Measurements from ENCODE around the gene CUTA. TPM values are rescaled to one million over a fixed set of nuclear protein-coding genes. Genes with fewer than 3 reads are reported as not detected.

Gene CUTA
- polyA plus RNA-seq, 1 donor from 2014 or later, result 343 TPM

DNA sequence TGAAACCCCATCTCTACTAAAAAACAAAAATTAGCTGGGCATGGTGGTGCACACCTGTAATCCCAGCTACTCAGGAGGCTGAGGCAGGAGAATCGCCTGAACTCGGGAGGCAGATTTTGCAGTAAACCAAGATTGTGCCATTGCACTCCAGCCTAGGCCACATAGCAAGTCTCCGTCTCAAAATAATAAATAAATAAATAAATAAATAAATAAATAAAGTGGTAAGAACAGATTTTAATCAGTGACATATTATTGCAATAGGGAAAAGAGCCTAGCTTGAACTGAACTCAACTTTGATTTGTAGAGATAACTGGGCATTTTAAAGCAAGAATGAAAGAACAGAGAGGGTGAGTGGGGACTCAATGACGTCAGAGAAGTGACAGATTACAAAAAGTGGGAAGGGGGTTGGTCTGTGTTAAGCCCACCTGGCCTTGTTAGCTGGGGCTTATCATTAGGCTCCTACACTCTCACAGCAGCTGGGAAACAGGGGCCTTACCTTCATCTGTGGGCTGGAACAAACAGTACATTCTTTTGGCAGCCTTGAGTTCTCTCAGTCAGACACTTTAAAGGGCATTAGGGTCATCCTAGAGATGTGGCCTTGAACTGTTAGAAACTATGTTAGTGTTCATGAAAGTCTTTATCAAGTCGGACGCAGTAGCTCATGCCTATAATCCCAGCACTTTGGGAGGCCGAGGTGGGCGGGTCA lies 50.7 kb downstream of the CUTA start:
- H3K79me2 ChIP-seq (replicated peaks; ENCODE audit: insufficient read depth, low read length), result no peaks in the 10 kb centered on the region
- H3K9me2 ChIP-seq (ENCODE audit: insufficient read depth, low read length), result no peaks in the 10 kb centered on the region
- no peak overlapping the region for H3K4me2 ChIP-seq (ENCODE audit: low read length)
- TF ChIP-seq TAF1 (IDR thresholded peaks at IDR 0.05; ENCODE audit: low read depth), result no peak
- TF ChIP-seq RAD21 (conservative IDR thresholded peaks at IDR 0.05), result no peak
- no peak for TF ChIP-seq EZH2 (IDR thresholded peaks at IDR 0.05; ENCODE audit: borderline replicate concordance, insufficient read depth, low read length, poor library complexity, severe bottlenecking)
- TF ChIP-seq, protein P1, sequence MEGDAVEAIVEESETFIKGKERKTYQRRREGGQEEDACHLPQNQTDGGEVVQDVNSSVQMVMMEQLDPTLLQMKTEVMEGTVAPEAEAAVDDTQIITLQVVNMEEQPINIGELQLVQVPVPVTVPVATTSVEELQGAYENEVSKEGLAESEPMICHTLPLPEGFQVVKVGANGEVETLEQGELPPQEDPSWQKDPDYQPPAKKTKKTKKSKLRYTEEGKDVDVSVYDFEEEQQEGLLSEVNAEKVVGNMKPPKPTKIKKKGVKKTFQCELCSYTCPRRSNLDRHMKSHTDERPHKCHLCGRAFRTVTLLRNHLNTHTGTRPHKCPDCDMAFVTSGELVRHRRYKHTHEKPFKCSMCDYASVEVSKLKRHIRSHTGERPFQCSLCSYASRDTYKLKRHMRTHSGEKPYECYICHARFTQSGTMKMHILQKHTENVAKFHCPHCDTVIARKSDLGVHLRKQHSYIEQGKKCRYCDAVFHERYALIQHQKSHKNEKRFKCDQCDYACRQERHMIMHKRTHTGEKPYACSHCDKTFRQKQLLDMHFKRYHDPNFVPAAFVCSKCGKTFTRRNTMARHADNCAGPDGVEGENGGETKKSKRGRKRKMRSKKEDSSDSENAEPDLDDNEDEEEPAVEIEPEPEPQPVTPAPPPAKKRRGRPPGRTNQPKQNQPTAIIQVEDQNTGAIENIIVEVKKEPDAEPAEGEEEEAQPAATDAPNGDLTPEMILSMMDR (IDR thresholded peaks at IDR 0.05; ENCODE audit: poor library complexity, severe bottlenecking), result no peak
- no peak for TF ChIP-seq MXI1 (conservative IDR thresholded peaks at IDR 0.05; ENCODE audit: poor library complexity, severe bottlenecking)
- TF ChIP-seq EP300 (conservative IDR thresholded peaks at IDR 0.05; ENCODE audit: poor library complexity, severe bottlenecking), result no peak
- TF ChIP-seq SMC3 (conservative IDR thresholded peaks at IDR 0.05; ENCODE audit: poor library complexity), result no peak
- TF ChIP-seq POLR2AphosphoS5 (IDR thresholded peaks at IDR 0.05), result no peak
- TF ChIP-seq, protein P2, sequence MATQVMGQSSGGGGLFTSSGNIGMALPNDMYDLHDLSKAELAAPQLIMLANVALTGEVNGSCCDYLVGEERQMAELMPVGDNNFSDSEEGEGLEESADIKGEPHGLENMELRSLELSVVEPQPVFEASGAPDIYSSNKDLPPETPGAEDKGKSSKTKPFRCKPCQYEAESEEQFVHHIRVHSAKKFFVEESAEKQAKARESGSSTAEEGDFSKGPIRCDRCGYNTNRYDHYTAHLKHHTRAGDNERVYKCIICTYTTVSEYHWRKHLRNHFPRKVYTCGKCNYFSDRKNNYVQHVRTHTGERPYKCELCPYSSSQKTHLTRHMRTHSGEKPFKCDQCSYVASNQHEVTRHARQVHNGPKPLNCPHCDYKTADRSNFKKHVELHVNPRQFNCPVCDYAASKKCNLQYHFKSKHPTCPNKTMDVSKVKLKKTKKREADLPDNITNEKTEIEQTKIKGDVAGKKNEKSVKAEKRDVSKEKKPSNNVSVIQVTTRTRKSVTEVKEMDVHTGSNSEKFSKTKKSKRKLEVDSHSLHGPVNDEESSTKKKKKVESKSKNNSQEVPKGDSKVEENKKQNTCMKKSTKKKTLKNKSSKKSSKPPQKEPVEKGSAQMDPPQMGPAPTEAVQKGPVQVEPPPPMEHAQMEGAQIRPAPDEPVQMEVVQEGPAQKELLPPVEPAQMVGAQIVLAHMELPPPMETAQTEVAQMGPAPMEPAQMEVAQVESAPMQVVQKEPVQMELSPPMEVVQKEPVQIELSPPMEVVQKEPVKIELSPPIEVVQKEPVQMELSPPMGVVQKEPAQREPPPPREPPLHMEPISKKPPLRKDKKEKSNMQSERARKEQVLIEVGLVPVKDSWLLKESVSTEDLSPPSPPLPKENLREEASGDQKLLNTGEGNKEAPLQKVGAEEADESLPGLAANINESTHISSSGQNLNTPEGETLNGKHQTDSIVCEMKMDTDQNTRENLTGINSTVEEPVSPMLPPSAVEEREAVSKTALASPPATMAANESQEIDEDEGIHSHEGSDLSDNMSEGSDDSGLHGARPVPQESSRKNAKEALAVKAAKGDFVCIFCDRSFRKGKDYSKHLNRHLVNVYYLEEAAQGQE (IDR thresholded peaks at IDR 0.05; ENCODE audit: borderline replicate concordance), result no peak
- H3K9me3 ChIP-seq (ENCODE audit: low read length), result no peaks in the 10 kb centered on the region
- no peak overlapping the region for H3K4me3 ChIP-seq (ENCODE audit: low read length)
- no peaks in the 10 kb centered on the region for H4K20me1 ChIP-seq (ENCODE audit: insufficient read depth)
- H3K27me3 ChIP-seq (ENCODE audit: insufficient read depth, low read depth, low read length), result no peaks in the 10 kb centered on the region
- H2AFZ ChIP-seq (ENCODE audit: low read depth, low read length), result no peak overlapping the region
- H3K36me3 ChIP-seq (ENCODE audit: insufficient read depth, low read length), result no peaks in the 10 kb centered on the region
- no peak overlapping the region for H3K27ac ChIP-seq (ENCODE audit: low read length)
- H3K9ac ChIP-seq (ENCODE audit: low read length), result no peak overlapping the region
- no peaks in the 10 kb centered on the region for H3F3A ChIP-seq (ENCODE audit: insufficient read depth, low read length, poor library complexity, severe bottlenecking)

Small RNAs within 50 kb of the gene (small RNA-seq; reads per million reads assigned to genes)
- 0 reads per million in 3 experiments for gene RPL35AP4
- gene ZBTB9, result 0 reads per million in 3 experiments

Other genes with a start within 250 kb of the CUTA start
- gene COL11A2, start 225.6 kb downstream of the CUTA start, polyA plus RNA-seq, result 9.8 and 20.2 TPM in 2 replicates
- gene RXRB, start 217.4 kb downstream of the CUTA start, polyA plus RNA-seq, result 60.7 and 71.2 TPM in 2 replicates
- 99.8 and 120 TPM in 2 replicates for gene SLC39A7, start 217.2 kb downstream of the CUTA start, polyA plus RNA-seq
- 7.3 and 10.3 TPM in 2 replicates for gene HSD17B8, start 213.5 kb downstream of the CUTA start, polyA plus RNA-seq
- gene RING1, start 209.6 kb downstream of the CUTA start, polyA plus RNA-seq, result 107 and 121 TPM in 2 replicates
- 29.1 and 34.6 TPM in 2 replicates for gene VPS52, start 146.2 kb downstream of the CUTA start, polyA plus RNA-seq
- gene RPS18, start 146.0 kb downstream of the CUTA start, polyA plus RNA-seq, result 1,894 and 2,078 TPM in 2 replicates
- 2.5 and 7.0 TPM in 2 replicates for gene B3GALT4, start 141.0 kb downstream of the CUTA start, polyA plus RNA-seq
- 62.5 and 73.2 TPM in 2 replicates for gene WDR46, start 128.9 kb downstream of the CUTA start, polyA plus RNA-seq
- gene PFDN6, start 128.5 kb downstream of the CUTA start, polyA plus RNA-seq, result 97.8 and 109 TPM in 2 replicates
- gene RGL2, start 119.2 kb downstream of the CUTA start, polyA plus RNA-seq, result 120 and 141 TPM in 2 replicates
- 1.2 and 5.5 TPM in 2 replicates for gene TAPBP, start 104.0 kb downstream of the CUTA start, polyA plus RNA-seq
- 16.5 and 30.0 TPM in 2 replicates for gene ZBTB22, start 100.4 kb downstream of the CUTA start, polyA plus RNA-seq
- gene DAXX, start 95.1 kb downstream of the CUTA start, polyA plus RNA-seq, result 39.3 and 66.0 TPM in 2 replicates
- 0.52 and 2.1 TPM in 2 replicates for gene KIFC1, start 26.3 kb downstream of the CUTA start, polyA plus RNA-seq
- gene PHF1, start 7.1 kb downstream of the CUTA start, polyA plus RNA-seq, result 102 and 112 TPM in 2 replicates
- 4.3 and 5.9 TPM in 2 replicates for gene SYNGAP1, start 2.0 kb upstream of the CUTA start, polyA plus RNA-seq
- 6.8 and 7.7 TPM in 2 replicates for gene ZBTB9, start 36.5 kb upstream of the CUTA start, polyA plus RNA-seq
- gene BAK1, start 162.2 kb upstream of the CUTA start, polyA plus RNA-seq, result 15.4 and 21.9 TPM in 2 replicates
- 0.11 and 0.16 TPM in 2 replicates for gene ITPR3, start 203.2 kb upstream of the CUTA start, polyA plus RNA-seq